Motor neuron (in vitro differentiated cells): ENCODE results near the gene S100A10. TPM values are rescaled to one million over a fixed set of nuclear protein-coding genes. Genes with fewer than 3 reads are reported as not detected.

Source experiments
- ATAC-seq, 8 experiments: fragments of 200-7000 bp; cut with Tn5 transposase; replicated peaks in 6 of 8; 2 replicates each; pipeline ENCODE4 v1.8.0; 2021; ENCODE audit warnings: mild to moderate bottlenecking in 8 of 8, moderate library complexity in 8 of 8
- H3K27ac ChIP-seq, 2 donors: fragments of 250-450 bp; sonication (Bioruptor Pico); 2 replicates each; pipeline ENCODE4 v1.9.0; 2021; ENCODE audit warnings: antibody characterized with exemption in 2 of 2, mild to moderate bottlenecking in 2 of 2, moderate library complexity in 1 of 2
- H3K4me1 ChIP-seq, 2 donors: fragments of 250-450 bp; sonication (Bioruptor Pico); replicated peaks in 1 of 2; 2 replicates each; pipeline ENCODE4 v1.6.1; 2021; ENCODE audit warnings: antibody characterized with exemption in 2 of 2, mild to moderate bottlenecking in 2 of 2, moderate library complexity in 1 of 2
- H3K4me3 ChIP-seq, 5 donors: fragments of 250-450 bp; sonication (Bioruptor Pico); 2 replicates each; pipeline ENCODE4 v1.9.0; 2021; ENCODE audit warnings: antibody characterized with exemption in 5 of 5, mild to moderate bottlenecking in 5 of 5, moderate library complexity in 4 of 5
- WGBS, 10 experiments: fragments of 450-650 bp; shearing (Covaris generic); methylation state at CpG; one replicate each; pipeline ENCODE4 v1.0.0; 2022; 5-methylcytosine and 5-hydroxymethylcytosine counted together
- in situ Hi-C, 9 experiments: fragments of 400-800 bp; cut with MboI; loops; one replicate each; pipeline ENCODE4 v1.15.0; 2021; ENCODE audit warnings: low sequenced_read_pairs in 9 of 9, low pct_unique_long_range_greater_than_20kb in 2 of 9; ENCODE audit not compliant: unreplicated experiment in 9 of 9
- total RNA-seq, 8 experiments: library from RNA; unstranded; fragments of 300-600 nt; gene quantifications; 2 replicates each; pipeline versions ENCODE4 v1.2.3 to v1.2.4, GENCODE V29; 2022

S100A10 gene, protein sequence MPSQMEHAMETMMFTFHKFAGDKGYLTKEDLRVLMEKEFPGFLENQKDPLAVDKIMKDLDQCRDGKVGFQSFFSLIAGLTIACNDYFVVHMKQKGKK
- 100 to 1,000 TPM in 3 of 8 experiments, 10 to 100 TPM in 1, 1 to 10 TPM in 2, under 1 TPM in 2; 0.46 to 399 (median 22.8) TPM for total RNA-seq

DNA sequence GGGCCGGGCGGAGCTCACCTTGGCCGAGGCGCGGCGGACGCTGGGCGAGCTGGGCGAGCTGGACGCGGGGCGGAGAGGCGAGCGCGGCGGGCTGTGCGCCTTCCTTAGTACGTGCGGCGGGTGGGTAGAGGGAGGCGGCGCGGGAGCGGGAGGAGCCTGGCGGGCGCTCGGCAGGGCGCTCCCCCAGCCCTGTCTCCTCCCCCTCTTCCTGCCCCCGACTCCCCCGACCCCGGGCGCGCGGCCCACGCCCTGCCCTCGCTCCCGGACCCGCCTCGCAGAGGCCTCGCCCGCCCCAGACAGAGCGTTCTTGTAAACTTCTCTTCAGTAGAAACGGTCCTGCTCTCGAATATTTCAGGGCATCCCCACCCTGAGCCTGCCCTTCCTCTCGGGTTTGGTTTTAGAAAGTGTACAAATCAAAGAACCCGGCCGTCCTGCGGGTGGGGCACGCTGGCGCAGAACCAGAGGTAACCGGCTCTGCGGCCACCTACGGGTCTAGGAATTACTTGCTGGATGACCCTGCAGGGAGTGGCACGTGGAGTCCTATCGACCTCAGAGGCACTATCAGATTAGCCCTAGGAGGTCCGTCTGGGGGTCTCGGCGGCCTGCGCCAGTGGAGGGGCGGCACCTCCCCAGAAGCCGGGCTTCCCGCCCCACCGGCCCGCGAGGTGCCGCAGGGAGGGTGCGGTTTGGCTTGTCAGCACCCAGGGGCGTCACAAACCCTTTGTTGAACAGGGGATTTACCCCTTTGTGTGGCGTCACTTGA lies at the start of gene S100A10:
Gene S100A10, minus strand, starts transcription at position 126 of the 763 bp plus-strand sequence. CDS start 7,629 bp downstream, outside the sequence.
- in situ Hi-C loops: loop anchor here in 2 of 9 experiments (10.0 kb wide), 1 partner anchor 59 kb away; no protein-coding TSS in a partner anchor
- peaks cover 0 to 37% of the 10 kb centered on the region in 2 donors for H3K4me1 ChIP-seq
- peak within 1 kb of the TSS; percentile 25 to 70 (median 39) for H3K4me3 ChIP-seq
- WGBS, 10 experiments: 0 to 58% (median 2%) methylated on average over 1 to 17 of the region's 69 CpGs; no CpG with 5 or more reads in 3 of the 10 experiments
- ATAC-seq: peak; percentile 24 to 88 (median 74)
- H3K27ac ChIP-seq: peak within 1 kb of the TSS in 1 of 2 donors; percentile 6

DNA sequence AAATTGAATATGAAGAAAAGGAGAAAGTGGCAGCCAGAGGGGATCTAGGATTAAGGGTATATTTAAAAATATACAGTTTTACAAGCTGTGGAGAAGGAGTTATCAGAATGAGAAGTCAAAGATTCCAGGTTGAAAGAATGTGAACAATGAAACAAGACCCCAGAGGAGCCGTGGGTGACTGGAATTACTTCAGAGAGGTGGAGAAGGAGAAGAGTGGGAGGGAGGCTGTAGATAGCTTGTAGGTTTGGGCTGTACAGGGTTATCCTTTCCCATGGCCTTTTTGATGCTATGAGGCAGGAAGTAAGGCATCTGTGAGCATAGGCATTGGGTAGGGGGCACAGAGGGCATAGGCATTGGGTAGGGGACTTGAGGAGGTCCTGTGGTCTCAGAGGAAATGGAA lies 48.4 kb upstream of the S100A10 start:
- Histone ChIP-seq H3K4me3 (no peak overlapping the region), H3K4me1 (no peaks in the 10 kb centered on the region), H3K27ac (no peak overlapping the region)
- no peak for ATAC-seq
- in situ Hi-C loops: no loop called here
- 0 to 71% (median 50%) methylated on average over 1 of the region's 1 CpG; no CpG with 5 or more reads in 5 of the 10 experiments for WGBS, 10 experiments

DNA sequence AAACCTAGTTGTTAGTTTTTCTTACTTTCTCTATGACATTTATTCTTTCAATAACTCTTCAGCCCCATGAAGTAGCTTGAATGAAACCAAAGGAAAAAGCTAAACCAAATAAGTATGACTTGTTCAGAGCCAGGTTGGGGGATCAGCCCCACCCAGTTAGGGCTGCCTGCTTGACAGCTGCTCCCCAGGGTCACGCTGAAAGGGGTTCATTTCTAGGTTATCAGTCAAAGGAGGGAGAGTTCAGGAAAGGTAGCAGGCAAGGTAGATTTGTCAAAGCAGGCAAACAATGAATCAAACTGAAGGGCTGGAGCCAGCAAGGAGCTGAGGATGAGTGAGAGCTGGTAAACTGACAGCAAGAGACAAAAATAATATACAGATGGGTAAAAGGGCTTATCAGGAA lies 46.2 kb upstream of the S100A10 start:
- 14 to 80% (median 71%) methylated on average over 1 of the region's 1 CpG; no CpG with 5 or more reads in 5 of the 10 experiments for WGBS, 10 experiments
- H3K27ac ChIP-seq: no peak overlapping the region
- no peak overlapping the region for H3K4me3 ChIP-seq
- peaks cover 0 to 3% of the 10 kb centered on the region in 2 donors for H3K4me1 ChIP-seq
- ATAC-seq: no peak
- in situ Hi-C loops: no loop called here

DNA sequence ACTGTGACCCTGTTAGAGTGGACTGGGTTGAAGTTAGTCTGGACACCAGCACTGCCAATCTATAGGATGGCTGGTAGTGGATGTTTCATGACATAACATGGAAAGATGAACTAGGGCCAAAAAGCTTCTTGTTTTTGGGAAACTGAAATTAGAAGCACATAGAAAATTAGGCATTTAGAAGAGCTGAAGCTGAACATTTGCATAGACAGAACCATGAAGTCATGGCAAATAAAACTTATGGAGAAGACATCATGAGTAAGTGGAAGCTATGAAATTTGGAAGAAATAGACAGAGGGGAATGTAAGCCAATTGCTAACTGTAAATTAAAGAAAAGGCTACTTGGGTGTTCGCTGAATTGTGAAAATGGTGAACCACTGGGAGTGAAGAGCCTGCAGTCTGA lies 45.8 kb upstream of the S100A10 start:
- no peak overlapping the region for H3K4me3 ChIP-seq
- peaks cover 0 to 3% of the 10 kb centered on the region in 2 donors for H3K4me1 ChIP-seq
- in situ Hi-C loops: no loop called here
- H3K27ac ChIP-seq: no peak overlapping the region
- 50 to 100% (median 90%) methylated on average over 1 of the region's 1 CpG for WGBS, 10 experiments
- ATAC-seq: no peak

DNA sequence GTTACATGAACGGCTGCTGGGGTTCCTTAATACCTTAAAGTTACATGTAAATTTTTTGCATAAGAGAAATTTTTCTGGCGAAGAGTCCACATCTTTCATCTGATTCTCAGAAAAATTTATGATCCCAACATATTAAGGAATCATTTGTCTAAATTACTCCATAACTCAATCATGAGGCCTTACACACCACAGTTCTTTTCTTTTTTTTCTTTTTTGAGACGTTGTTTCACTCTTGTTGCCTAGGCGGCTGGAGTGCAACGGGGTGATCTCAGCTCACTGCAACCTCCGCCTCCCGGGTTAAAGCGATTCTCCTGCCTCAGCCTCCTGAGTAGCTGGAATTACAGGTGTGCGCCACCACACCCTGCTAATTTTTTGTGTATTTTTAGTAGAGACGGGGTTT lies 45.2 kb upstream of the S100A10 start:
- Histone ChIP-seq H3K4me3 (no peak overlapping the region), H3K27ac (no peak overlapping the region), H3K4me1 (peaks cover 0 to 3% of the 10 kb centered on the region in 2 donors)
- WGBS, 10 experiments: 80 to 98% (median 86%) methylated on average over 2 to 10 of the region's 10 CpGs; no CpG with 5 or more reads in 1 of the 10 experiments
- in situ Hi-C loops: no loop called here
- ATAC-seq: no peak

DNA sequence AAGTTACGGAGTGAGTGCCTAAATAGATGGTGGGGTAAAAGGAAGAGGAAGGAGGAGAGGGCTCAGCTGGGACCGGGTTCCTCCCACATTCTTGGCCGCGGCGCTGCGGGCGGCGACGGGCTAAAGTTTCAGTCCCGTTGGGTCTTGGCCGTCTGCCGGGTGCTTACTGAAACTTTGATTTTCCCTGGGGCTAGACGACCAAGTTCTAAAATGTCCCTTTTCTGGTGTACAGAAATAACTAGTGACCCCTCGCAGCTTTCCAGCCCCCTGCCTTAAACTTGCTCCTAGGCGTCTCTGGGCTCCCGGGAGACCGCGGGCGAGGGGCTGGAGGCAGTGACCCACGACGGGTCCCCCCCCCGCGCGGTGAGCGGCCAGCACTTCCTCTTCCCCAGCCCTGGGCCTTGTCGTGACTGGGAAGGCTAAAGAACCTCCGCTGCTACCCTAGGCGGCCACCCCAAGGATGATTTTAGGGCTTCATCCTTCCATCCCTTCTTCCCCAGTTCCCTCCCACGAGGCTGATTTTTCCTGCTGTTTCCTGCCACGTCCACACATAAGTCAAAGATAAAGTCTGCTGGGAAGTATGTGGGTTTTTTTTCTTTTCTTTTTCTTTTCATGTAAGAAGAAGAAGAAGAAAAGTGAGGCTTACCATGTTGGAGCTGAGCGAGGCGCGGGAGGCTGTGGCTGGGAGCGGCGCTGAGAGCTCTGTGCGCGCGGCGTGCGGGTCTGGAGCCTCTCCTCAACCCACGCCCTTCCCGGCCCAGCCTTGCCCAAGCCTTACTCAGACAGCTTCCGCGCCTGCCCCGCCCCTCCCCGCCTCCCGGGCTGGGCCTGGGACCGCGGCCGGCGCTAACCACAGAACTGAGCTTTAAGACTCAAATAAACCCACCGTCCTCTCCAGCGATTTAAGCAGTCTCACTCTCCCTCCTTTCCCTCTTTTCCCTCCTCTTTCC lies 42.9 kb upstream of the S100A10 start, which contains the start of gene S100A11:
Gene S100A11, minus strand, starts transcription at position 738 of the 950 bp plus-strand sequence. Its CDS starts 89 bp downstream, at position 649.
- in situ Hi-C loops: no loop called here
- peak within 1 kb of the TSS in 3 of 5 donors; percentile 19 to 34 (median 24) for H3K4me3 ChIP-seq
- ATAC-seq: peak; percentile 76 to 99 (median 98)
- H3K4me1 ChIP-seq: peaks cover 0 to 3% of the 10 kb centered on the region in 2 donors
- H3K27ac ChIP-seq: no peak within 1 kb of the TSS
- 0 to 27% (median 3%) methylated on average over 1 to 40 of the region's 53 CpGs for WGBS, 10 experiments

DNA sequence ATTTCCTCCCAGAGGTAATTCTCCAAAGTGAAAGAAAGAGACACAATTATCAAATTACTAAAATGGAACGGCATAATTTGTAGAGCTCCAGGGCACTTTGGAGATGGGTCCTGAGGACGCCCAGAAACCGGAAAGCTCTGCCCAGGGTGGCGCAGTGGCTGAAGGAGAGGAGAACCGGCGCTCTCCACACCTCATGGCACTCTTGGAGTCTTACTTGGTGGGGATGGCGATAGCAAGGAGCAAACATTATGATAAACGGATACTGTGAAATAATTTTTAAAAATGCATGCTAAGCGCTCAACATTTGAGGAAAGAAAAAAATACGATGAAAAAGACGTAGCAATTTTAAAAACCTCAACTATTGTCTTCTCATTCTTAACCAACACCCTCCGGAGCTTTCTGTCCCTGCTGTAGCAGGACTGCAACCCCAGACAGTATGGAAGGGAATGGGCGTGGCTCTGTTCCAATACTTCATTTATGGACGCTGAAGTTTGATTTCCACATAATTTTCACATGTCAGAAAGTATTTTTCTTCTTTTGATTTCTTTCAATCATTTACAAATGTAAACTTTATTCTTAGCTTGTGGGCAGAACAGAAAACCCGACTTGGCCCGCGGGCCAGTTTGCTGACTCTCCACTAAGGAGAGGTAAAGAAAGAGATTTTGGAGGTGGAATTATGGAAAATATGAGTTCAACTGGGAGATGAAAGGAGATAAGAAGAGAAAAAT lies 42.0 kb upstream of the S100A10 start:
- peak in 3 of 8 experiments; percentile 2 to 11 (median 8) for ATAC-seq
- peak overlapping the region in 2 of 5 donors; percentile 19 to 34 for H3K4me3 ChIP-seq
- H3K4me1 ChIP-seq: peaks cover 0 to 3% of the 10 kb centered on the region in 2 donors
- in situ Hi-C loops: no loop called here
- H3K27ac ChIP-seq: no peak overlapping the region
- WGBS, 10 experiments: 0 to 51% (median 29%) methylated on average over 6 to 17 of the region's 17 CpGs

DNA sequence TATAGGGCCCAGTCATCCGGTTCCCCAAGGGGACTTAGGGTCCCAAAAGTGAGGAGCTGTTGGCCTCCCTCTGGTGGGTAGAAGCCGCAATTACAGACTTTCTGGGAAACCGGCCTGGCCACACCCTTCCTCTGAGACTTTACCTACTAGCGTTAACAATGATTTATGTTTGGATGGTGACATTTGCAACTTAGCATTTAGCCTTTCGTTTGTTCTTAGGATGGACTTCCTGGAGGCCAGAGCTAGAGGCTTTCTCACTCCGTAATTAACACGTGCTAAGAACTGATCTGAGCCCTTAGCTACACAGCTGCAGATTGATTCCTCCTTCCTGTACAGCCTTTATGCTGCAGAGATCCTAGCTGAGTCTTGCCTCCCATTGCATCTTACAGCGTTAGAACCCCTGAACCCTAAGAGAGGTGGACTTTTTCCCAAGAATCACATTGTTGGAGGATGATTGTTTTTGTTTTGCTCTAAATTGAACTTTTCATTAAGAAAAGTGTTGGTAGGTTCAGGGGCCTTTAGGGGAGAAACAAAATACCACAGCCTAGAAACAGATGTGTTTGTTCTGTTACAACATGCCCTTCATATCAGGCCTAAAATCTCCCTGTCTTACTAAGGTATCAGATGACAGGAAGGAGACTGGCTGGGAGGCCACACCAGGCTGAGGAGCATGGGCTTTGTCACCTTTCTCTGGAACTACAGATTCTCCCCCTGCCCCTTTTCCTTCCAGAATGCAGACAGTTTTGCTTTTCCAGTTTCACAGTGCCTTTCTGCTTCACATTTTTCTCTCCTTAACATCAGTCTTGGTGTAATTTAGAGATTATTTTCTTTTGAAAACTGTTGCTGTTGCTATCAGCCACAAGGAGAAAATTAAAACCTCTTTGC lies 41.2 kb upstream of the S100A10 start:
- Histone ChIP-seq H3K4me3 (no peak overlapping the region), H3K27ac (no peak overlapping the region)
- in situ Hi-C loops: no loop called here

DNA sequence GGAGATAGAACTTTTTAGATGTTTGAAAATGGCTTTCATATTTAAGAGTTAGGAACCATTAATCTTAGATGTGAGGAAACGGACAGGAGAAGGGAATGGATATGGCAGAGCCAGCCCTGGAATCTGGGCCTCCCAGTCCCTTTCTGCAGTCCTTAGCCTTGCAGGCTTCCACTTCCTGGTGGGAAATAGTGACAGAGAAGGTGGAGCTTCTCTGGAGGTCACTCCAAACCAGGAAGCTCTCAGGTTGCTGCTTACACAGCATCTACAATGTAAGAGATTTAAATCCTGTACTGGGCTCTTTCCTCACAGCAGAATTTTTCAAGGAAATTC lies 40.6 kb upstream of the S100A10 start:
- H3K4me3 ChIP-seq: no peak overlapping the region
- ATAC-seq: peak in 3 of 8 experiments; percentile 5 to 16 (median 12)

More for the DNA sequence above, 41.2 kb upstream of the S100A10 start:
- H3K4me1 ChIP-seq: peaks cover 0 to 3% of the 10 kb centered on the region in 2 donors
- 0 to 26% (median 8%) methylated on average over 2 to 8 of the region's 8 CpGs; no CpG with 5 or more reads in 1 of the 10 experiments for WGBS, 10 experiments
- ATAC-seq: peak in 6 of 8 experiments; percentile 13 to 58 (median 24)

DNA sequence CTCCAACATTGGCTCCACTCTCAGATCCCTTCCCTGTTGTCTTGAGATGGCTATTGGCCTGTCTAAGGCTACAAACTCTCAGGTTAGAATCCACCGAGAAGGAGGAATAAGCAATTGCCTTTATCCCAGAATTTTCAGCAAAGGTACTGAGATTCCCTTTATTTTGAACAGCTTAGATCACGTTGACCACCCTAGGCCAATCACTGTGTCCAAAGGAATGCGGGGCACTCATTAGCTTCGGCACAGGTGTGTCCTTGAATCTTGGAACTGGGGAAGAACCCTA lies 36.2 kb upstream of the S100A10 start:
- H3K4me1 ChIP-seq: peaks cover 0 to 4% of the 10 kb centered on the region in 2 donors
- in situ Hi-C loops: no loop called here
- H3K4me3 ChIP-seq: no peak overlapping the region
- no peak for ATAC-seq
- no peak overlapping the region for H3K27ac ChIP-seq
- WGBS, 10 experiments: 71 to 100% (median 93%) methylated on average over 1 to 4 of the region's 4 CpGs; no CpG with 5 or more reads in 1 of the 10 experiments

More for the DNA sequence above, 40.6 kb upstream of the S100A10 start:
- Histone ChIP-seq H3K27ac (no peak overlapping the region), H3K4me1 (peaks cover 0 to 5% of the 10 kb centered on the region in 2 donors)
- WGBS, 10 experiments: 0 to 86% (median 65%) methylated on average over 1 of the region's 1 CpG; no CpG with 5 or more reads in 6 of the 10 experiments
- in situ Hi-C loops: no loop called here

DNA sequence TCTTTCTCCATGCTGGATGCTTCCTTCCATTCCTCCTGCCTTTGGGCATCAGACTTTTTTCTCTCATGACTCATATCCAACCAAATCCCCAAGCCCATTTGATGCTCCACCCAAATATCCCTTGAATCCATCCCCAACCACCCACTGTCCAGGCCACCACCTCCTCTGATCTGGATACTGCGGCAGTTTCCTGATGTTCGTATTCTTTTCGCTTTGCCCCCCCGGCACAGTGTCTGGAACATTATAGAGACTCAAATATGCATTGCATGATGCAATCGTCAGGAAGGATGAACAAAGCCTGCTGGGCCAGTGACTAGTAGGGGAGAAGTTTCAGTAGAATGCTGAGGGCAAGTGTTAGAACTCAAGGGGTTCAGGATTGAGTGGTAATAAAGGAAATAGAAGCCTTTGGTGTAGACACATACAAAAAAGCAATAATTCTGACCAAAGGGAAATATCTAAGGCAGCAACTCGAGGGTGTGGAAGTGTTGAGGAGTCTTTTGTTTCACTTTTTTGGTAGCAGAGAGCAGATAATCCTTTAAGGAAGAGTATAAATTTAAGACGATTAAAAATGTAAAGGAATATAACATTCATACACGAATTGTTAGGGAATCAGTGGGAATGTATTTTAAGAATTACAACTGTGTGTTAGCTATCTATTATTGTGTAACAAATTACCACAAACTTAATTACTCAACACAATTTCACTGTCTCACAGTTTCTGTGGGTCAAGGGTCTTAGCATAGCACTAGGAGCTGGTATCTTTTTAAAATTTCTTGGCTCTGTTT lies 35.7 kb upstream of the S100A10 start:
- in situ Hi-C loops: no loop called here
- WGBS, 10 experiments: 66 to 93% (median 81%) methylated on average over 3 to 8 of the region's 8 CpGs

More for the DNA sequence above, 35.7 kb upstream of the S100A10 start:
- Histone ChIP-seq H3K4me1 (peaks cover 0 to 4% of the 10 kb centered on the region in 2 donors), H3K27ac (no peak overlapping the region), H3K4me3 (no peak overlapping the region)
- peak in 3 of 8 experiments; percentile 27 to 60 (median 53) for ATAC-seq
